HG03432 (cell line): ENCODE data around the gene CDK10.

Experiments used
- ATAC-seq: cut with Tn5 transposase; IDR thresholded peaks from one replicate; pipeline ENCODE4 v1.9.1; 2021; ENCODE audit warnings: mild to moderate bottlenecking, moderate library complexity; ENCODE audit not compliant: unreplicated experiment

Gene CDK10

DNA sequence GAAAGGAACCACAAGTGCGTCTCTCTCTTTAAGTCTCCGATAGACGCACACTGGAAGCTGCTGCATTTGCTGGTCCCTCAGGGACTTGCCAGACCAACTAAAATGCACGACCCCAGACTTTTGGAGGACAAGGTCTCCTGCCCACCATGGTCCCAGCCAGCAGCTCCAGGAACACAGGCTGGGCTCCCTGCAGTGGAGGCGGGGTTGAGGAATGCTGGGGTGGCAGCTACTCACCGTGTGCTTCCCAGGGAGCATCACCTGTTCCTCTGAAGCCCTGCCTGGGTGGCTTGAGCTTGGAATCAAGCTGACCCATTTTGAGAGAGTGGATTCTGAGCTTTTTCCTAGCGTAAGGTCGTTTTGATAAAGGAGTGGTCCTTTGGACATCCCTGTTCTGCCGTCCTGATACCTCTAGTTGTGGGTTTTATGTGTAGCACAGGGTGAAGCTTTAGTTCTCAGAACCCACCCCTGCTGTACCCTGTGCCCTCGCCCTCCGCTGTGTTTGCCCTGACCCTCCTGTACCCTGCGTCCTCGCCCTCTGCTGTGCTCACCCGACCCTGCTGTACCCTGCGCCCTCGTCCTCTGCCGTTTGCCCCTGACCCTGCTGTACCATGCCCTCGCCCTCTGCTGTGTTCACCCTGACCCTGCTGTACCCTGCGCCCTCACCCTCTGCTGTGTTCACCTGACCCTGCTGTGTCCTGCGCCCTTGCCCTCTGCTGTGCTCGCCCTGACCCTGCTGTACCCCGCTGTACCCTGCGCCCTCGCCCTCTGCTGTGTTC is 45.8 kb downstream of the CDK10 start:
- no peak for ATAC-seq

DNA sequence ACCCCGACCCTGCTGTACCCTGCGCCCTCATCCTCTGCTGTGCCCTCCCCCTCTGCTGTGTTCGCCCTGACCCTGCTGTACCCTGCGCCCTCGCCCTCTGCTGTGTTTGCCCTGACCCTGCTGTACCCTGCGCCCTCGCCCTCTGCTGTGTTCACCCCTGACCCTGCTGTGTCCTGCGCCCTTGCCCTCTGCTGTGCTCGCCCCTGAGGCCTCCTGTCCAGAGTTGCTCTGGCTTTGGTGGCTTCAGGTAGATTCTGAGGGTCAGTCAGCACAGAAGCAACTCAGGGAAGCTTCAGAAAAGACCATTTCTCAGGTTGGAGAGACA is 46.4 kb downstream of the CDK10 start:
- ATAC-seq: no peak

DNA sequence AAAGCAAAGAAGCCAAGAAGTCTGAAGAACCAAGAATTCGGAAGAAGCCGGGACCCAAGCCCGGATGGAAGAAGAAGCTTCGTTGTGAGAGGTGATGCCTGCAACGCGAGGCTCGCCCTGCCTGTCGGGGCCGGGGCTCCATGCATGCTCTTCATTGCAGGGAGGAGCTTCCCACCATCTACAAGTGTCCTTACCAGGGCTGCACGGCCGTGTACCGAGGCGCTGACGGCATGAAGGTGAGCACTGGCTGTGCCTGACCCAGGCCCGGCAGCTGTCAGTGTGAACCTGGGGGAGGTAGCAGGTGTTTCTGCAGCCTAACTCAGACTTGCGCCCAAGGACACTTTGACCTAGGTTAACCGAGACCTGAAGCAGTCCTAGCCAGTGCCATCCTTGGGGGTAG is 46.8 kb downstream of the CDK10 start:
- ATAC-seq: no peak

GRCh38 chr16:89733792-89734191 is 47.3 kb downstream of the CDK10 start:
- no peak for ATAC-seq

- no peak for ATAC-seq
Measured at GRCh38 chr16:89736554-89736953, 50.1 kb downstream of the CDK10 start.

DNA sequence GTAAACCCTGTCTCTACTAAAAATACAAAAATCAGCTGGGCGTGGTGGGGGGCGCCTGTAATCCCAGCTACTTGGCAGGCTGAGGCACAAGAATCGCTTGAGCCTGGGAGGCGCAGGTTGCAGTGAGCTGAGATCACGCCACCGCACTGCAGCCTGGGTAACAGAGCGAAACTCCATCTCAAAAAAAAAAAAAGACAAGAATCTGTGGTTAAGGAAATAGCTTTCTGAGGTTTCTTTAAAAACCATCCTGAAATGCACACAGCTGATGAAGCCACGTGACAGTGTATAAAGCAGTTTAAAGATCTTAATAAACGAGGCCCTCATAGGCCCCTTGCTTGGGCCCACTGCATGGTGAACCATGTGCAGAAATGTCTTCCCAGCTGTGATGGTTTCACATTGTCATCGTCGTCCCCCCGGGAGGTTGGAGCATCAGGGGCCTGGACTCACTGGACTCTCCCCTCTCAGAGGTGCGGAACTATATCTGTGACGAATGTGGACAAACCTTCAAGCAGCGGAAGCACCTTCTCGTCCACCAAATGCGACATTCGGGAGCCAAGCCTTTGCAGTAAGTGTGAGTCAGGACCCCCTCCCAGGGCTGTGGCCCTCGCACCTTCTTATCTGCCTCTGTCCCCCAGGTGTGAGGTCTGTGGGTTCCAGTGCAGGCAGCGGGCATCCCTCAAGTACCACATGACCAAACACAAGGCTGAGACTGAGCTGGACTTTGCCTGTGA is 51.0 kb downstream of the CDK10 start:
- ATAC-seq: no peak

DNA sequence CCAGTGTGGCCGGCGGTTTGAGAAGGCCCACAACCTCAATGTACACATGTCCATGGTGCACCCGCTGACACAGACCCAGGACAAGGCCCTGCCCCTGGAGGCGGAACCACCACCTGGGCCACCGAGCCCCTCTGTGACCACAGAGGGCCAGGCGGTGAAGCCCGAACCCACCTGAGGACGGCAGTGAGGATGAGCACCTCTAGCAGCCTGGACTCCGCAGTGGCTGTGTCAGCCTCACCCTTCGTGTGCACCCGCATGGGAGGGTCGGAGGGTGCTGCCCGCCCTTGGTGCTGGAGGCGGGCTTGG is 51.5 kb downstream of the CDK10 start:
- no peak for ATAC-seq

- ATAC-seq: no peak
Measured at GRCh38 chr16:89738538-89739317, 52.2 kb downstream of the CDK10 start.

DNA sequence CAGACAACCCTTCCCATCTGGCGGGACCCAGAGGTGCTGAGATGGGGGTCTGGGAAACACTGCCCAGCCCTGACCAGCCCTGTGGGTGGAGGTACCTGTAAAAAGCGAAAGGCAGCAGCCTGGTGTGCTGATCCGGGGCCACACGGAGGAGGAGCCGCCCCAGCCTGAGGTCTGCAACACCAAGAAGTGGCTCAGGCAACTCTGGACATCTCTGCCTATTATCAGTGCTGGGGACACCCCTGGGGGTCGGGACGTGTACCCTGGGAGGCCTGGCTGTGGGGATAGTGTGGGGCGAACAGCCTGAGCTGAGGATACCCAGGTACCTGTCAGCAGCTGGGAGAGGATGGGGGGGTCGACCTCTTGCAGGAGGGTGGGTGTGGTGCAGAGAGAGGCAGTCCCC is 52.9 kb downstream of the CDK10 start:
- no peak for ATAC-seq

DNA sequence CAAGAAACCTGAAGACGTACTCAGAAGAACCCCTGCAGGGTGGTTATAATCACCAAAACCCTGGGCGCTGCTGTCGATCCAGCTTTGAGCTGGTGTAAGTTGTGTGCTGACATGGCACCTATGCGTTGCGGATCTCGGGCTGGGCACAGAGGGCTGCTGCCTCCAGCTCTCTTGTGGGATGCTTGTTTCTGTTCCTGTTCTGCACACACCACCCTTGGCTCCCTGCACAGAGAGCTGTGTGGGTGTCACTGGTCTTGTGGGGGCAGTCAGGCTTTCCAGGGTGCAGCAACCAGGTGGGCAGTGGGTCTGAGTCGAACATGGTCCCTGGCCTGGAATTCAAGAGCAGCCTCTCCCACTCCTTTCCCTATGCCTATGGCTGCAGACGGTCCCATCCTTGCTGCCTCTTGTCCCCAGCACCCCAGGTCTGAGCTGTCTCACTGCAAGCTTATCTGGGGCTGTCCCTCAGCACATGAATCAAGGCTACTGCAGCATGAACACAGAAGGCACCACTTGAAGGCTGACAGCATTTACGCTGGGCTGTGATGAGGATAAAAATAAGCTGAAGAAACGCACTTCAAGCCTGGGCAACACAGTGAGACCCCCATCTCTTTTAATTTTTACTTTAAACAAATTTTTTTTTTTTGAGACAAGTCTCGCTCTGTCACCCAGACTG is 55.0 kb downstream of the CDK10 start:
- no peak for ATAC-seq

- ATAC-seq: no peak
Measured at GRCh38 chr16:89742948-89743347, 56.5 kb downstream of the CDK10 start.

DNA sequence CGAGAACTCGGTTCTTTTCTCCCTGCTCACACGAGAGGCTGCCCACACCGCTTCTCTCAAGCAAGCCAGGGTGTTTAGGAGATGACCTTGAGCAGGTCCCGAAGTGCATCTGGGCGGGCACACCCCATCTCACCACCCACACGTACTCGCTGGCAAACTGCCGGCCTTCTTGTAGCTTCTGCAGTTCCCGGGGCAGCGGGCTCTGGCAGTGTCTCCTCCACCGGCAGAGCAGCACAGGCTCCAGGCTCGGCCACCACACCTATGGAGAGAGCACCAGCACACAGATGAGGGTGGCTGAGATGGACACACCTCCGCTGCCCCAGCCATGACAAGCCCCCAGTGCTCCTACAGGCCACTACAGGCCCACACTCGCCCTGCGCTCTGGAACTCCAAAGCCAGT is 58.3 kb downstream of the CDK10 start:
- no peak for ATAC-seq
